GM12892 (cell line): ENCODE measurements around the gene ENDOV.
"Not testable (repeated sequence)": the region's sequence is repeated elsewhere in the genome, so short reads cannot be mapped to it uniquely, and the experiment has no call there.

Source experiments
- DNase-seq: peaks from one replicate; pipeline ENCODE4 v3.0.0; 2011; ENCODE audit not compliant: insufficient read length
- FAIRE-seq: peaks from 2 replicates; lab custom pipeline; 2011; peaks lifted over from hg19 to GRCh38; lab: Jason Lieb, UNC
- POLR2A ChIP-seq: IDR thresholded peaks from 2 replicates; pipeline ENCODE4 v1.6.1; 2011; ENCODE audit warnings: low read depth, low read length, control low read depth
- POLR2AphosphoS5 ChIP-seq: IDR thresholded peaks from 2 replicates; pipeline ENCODE4 v1.6.1; 2011; ENCODE audit warnings: low read depth, low read length, control low read depth
- TAF1 ChIP-seq: IDR thresholded peaks from 2 replicates; pipeline ENCODE4 v1.6.1; 2011; ENCODE audit warnings: low read depth, mild to moderate bottlenecking, control low read depth, low read length, borderline replicate concordance

ENDOV gene

DNA sequence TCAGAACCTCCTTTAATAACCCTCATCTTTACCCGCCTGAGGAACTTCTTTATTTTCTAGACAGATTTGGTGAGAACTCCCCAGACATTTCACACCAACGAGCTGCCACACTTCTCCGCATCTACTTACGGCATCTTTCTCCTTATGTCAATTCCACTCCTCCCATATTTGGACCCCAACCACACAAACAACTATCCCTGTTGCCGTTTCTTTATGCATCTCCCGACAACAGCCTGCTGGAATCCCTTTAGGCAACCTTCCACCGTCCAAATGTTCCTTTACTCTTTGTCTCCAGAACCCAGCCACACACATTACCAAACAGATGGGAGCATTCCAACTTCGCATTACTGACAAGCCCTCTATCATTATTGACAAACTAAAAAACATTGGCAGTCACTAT lies 8.8 kb upstream of the ENDOV start:
- no peak for TF ChIP-seq POLR2AphosphoS5
- TF ChIP-seq TAF1: no peak
- no peak for TF ChIP-seq POLR2A
- no peak for FAIRE-seq
- DNase-seq: no peak

DNA sequence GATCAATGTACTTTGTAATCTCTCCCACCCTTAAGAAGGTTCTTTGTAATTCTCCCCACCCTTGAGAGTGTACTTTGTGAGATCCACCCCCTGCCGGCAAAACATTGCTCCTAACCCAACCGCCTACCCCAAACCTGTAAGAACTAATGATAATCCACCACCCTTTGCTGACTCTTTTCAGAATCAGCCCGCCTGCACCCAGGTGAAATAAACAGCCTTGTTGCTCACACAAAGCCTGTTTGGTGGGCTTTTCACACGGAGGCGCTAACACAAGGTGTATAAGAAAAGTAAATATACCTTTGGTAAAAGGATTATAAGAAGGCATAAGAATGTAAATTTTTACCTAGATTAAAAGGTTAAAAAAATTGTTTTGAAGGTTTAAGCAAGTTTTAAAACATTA lies 7.0 kb upstream of the ENDOV start:
- FAIRE-seq, DNase-seq: not testable (repeated sequence)

DNA sequence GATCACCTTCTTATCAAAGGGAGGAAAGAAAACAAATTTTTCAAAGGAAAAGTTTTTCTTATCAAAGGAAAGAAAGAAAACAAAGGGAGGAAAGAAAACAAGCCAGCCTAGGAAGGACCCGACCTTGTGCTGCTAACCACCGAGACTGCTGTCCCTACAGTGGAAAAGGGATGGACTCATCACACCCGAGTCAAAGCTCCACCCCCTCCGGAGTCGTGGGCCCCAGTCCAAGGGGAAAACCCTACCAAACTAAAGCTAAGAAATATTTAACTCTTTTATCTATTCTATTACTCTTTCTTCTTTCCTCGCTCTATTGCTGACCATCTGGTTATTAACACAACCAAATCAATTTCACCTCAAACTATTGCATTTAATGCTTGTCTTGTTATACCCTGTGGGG lies 6.1 kb upstream of the ENDOV start:
- no peak for TF ChIP-seq POLR2AphosphoS5
- TF ChIP-seq POLR2A: no peak
- TF ChIP-seq TAF1: no peak
- FAIRE-seq (no peak), DNase-seq (no peak)

DNA sequence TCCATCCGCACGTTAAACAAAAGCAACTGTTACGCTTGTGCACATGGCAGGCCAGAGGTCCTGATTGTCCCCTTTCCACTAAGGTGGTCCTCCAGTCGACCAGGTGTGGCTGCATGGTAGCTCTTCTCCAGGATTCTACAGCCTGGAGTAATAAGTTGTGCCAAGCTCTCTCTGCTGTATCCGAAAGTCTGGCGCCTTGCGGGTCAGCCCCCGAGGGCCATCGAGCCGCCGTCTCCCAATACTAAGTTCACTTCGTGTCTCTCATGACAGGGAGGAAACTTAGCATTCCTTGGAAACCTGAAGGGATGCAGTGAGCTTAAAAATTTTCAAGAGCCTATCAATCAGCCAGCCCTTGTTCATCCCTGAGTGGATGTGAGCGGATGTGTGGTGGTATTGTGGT lies 5.3 kb upstream of the ENDOV start:
- TF ChIP-seq POLR2AphosphoS5 (no peak), TAF1 (no peak), POLR2A (no peak)
- FAIRE-seq (no peak), DNase-seq (no peak)

DNA sequence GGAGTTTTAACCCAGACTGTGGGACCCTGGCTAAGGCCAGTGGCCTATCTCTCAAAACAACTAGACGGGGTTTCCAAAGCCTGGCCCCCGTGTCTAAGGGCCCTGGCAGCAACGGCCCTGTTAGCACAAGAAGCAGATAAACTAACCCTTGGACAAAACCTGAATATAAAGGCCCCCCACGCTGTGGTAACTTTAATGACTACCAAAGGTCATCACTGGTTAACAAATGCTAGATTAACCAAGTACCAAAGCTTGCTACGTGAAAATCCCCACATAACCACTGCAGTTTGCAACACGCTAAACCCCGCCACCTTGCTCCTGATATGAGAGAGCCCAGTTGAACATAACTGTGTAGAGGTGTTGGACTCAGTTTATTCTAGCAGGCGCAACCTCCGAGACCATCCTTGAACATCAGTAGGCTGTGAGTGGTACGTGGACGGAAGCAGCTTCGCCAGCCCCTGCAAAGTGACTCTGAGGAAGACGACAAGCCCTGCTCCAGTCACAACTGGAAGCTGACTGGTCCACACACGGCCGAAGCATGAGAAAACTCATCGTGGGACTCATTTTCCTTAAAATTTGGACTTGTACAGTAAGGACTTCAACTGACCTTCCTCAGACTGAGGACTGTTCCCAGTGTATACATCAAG lies 4.4 kb upstream of the ENDOV start:
- not testable (repeated sequence) for DNase-seq, FAIRE-seq

DNA sequence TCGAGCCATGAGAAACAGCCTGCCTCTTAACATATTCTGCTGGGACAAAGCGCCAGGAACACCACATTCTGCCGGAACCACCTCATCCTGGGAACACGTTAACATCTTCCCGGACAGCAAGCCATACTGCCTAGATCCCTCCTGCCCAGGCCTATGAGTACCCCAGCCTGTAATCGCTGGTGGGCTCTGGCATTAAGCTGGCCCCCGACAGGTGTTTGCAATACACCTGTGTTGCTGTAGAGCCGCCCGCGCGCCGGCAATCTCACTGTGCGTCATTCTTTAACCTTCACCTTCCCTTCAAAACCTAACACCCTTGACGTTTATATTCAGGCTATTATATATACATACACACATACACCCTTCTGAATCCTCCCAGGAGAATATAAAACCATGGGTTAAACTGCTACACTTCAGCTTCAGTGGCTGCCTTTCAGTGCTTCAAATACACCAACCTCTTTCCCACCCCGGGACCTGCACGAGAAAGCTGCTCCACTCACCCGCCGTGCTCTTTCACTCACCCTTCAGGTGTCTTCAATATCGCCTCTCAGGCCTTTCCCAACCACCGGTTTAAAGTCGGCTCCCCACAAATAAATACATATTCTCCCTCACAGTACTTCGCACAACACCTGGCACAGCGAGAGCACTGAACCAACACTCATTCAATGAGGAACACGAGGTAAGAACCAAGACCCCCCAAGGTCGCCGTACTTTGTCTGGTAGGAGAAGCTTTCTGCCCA lies 1.0 kb upstream of the ENDOV start:
- FAIRE-seq (no peak), DNase-seq (no peak)
- TF ChIP-seq POLR2AphosphoS5: no peak
- TF ChIP-seq TAF1: no peak
- no peak for TF ChIP-seq POLR2A

DNA sequence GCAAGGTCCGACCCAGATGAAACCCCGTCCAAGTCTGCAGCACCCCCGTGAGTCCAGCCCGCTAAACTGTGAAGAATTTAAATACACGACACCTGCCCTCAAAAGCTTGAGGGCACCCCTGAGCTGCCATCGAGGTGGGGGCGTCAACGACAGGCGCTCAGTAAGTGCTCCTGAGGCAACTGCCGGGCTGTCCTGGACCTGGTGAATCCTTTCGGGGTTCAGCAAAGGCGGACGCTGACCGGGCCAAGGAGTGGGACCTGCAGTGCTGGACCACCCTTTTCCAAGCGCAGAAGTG lies 512 bp upstream of the ENDOV start:
- FAIRE-seq: no peak

DNA sequence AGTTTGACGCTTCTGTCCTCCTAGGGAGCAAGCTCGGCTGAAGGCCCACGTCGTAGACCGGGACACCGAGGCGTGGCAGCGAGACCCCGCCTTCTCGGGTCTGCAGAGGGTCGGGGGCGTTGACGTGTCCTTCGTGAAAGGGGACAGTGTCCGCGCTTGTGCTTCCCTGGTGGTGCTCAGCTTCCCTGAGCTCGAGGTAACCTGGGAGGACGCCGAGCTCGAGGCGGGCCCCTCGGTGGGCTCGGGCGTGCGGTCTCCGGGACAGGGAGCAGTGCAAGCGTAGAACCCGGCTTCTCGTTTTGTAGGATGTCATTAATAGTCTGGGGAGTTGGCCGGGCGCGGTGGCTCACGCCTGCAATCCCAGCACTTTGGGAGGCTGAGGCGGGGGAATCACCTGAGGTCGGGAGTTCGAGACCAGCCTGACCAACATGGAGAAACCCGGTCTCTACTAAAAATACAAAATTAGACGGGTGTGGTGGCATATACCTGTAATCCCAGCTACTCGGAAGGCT lies 715 bp downstream of the ENDOV start:
- no peak for TF ChIP-seq POLR2AphosphoS5
- TF ChIP-seq POLR2A: no peak
- TF ChIP-seq TAF1: no peak
- FAIRE-seq: no peak
- no peak for DNase-seq

More for the DNA sequence above, 512 bp upstream of the ENDOV start:
- DNase-seq: no peak
- TF ChIP-seq POLR2AphosphoS5: no peak

DNA sequence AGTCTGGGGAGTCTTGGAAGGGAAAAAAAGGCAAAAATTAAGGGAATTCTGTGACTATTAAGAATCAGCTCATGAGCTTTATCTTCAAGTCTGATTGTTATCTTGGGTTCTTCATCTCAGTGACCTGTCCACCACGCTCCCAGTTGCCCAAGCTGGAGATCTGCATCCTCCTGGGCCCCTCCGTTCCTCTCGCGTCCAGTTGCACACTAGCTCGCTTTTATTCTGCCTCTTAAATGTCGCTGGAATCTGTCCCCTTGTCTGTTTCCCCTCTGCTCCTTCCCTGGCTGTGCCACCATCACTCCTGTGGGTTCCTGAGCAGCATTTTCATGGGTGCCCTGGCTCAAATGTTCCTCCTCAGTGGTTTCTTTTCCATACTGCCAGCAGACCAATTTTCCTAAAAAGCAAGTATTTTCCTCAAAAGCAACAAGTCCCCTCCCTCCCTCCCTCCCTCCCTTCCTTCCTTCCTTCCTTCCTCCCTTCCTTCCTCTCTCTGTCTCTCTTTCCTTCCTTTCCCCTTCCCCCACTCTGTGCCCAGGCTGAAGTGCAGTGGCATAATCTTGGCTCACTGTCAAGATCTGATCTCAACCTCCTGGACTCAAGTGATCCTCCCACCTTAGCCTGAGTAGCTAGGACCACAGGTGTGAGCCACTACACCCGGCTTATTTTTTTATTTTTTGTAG lies 1.4 kb downstream of the ENDOV start:
- DNase-seq (no peak), FAIRE-seq (no peak)
- TF ChIP-seq POLR2A (no peak), POLR2AphosphoS5 (no peak), TAF1 (no peak)

DNA sequence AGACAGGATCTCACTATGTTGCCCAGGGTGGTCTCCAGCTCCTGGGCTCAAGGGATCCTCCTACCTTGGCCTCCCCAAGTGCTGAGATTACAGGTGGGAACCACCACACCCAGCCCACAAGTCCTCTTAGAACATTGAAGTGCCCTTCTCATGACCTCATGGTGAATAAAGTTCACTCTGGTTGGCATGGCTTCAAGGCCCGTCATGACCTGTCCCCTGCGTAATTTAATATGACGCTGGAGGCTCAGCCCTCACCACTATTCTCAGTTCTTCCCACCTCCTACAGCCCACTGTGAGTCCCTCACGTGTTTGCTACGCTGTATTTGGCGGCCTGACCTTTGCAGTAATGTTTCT lies 1.9 kb downstream of the ENDOV start:
- TF ChIP-seq POLR2AphosphoS5: no peak
- no peak for TF ChIP-seq POLR2A
- no peak for TF ChIP-seq TAF1
- no peak for FAIRE-seq
- no peak for DNase-seq

DNA sequence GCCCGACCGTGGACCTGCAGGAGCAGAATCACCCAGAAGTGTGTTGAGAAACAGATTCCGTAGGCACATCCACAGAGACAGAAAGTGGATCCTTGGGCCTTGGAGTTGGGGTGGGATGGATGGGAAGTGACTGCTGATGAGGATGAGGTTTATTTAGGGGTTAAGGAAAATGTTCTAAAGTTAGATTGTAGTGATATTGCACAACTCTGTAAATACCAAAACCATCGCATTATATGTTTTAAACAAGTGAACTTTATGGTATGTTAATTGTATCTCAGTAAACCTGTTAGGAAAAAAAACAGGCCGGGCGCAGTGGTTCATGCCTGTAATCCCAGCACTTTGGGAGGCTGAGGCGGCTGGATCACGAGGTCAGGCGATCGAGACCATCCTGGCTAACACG lies 3.6 kb downstream of the ENDOV start:
- no peak for TF ChIP-seq TAF1
- TF ChIP-seq POLR2A: no peak
- no peak for TF ChIP-seq POLR2AphosphoS5
- FAIRE-seq: no peak

DNA sequence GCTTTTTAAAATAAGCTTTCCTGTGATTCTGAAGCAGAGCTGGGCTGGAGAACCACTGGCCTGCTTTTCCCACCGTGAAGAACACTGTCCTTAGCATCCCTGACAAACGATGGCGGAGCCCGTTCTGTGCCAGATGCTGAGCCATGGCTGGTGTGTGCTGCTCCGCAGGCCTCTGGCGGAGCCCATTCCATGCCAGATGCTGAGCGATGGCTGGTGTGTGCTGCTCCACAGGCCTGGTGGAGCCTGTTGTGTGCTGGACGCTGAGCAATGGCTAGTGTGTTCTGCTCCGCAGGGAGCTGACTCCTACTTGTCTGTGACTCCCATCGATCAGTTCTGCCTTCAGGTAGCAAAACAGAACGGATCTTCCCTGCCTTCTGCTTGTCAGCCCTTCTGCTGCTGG lies 4.3 kb downstream of the ENDOV start:
- no peak for DNase-seq
- FAIRE-seq: no peak
- TF ChIP-seq TAF1: no peak
- no peak for TF ChIP-seq POLR2AphosphoS5
- no peak for TF ChIP-seq POLR2A

More for the DNA sequence above, 3.6 kb downstream of the ENDOV start:
- DNase-seq: no peak
